ENCODE data around the gene ZBTB22.
A peak's percentile ranks its signal among the peaks of the same experiment; 100 is the strongest.
"Not testable (repeated sequence)": the region's sequence is repeated elsewhere in the genome, so short reads cannot be mapped to it uniquely, and the experiment has no call there.

The ZBTB22 gene

GRCh38 chr6:33317669-33318425, at the start of gene ZBTB22:
TSS of gene ZBTB22 (minus strand) at chr6:33317744. CDS start at chr6:33316916, 828 bp downstream.
- peak; percentile 96 to 97 for DNase-seq

- DNase-seq: no peak
These were observed 49.6 kb upstream of the ZBTB22 start for GRCh38 chr6:33367009-33367714.

- not testable (repeated sequence) for DNase-seq
These were observed 47.8 kb upstream of the ZBTB22 start for GRCh38 chr6:33365206-33365971.

GRCh38 chr6:33364475-33365205, 47.1 kb upstream of the ZBTB22 start:
- DNase-seq: not testable (repeated sequence)

GRCh38 chr6:33363486-33363885, 45.9 kb upstream of the ZBTB22 start:
- DNase-seq: not testable (repeated sequence)

- DNase-seq: no peak
These were observed 41.8 kb upstream of the ZBTB22 start for GRCh38 chr6:33359331-33359730.

- DNase-seq: not testable (repeated sequence)
These were observed 39.8 kb upstream of the ZBTB22 start for GRCh38 chr6:33357160-33357871.

- DNase-seq: no peak
These were observed 38.8 kb upstream of the ZBTB22 start for GRCh38 chr6:33356295-33356694.

GRCh38 chr6:33355860-33356259, 38.3 kb upstream of the ZBTB22 start:
- DNase-seq: not testable (repeated sequence)

- no peak for DNase-seq
These were observed 30.3 kb upstream of the ZBTB22 start for GRCh38 chr6:33347816-33348215.

- DNase-seq: not testable (repeated sequence)
These were observed 29.4 kb upstream of the ZBTB22 start for GRCh38 chr6:33346972-33347371.

GRCh38 chr6:33344701-33345697, 27.5 kb upstream of the ZBTB22 start:
- DNase-seq: peak; percentile 79 to 88

GRCh38 chr6:33343953-33344611, 26.5 kb upstream of the ZBTB22 start:
- DNase-seq: peak; percentile 84 to 86

GRCh38 chr6:33343606-33343952, 26.0 kb upstream of the ZBTB22 start:
- not testable (repeated sequence) for DNase-seq

GRCh38 chr6:33339193-33339592, 21.6 kb upstream of the ZBTB22 start:
- DNase-seq: no peak

GRCh38 chr6:33336495-33336894, 19.0 kb upstream of the ZBTB22 start:
- no peak for DNase-seq

- no peak for DNase-seq
These were observed 18.4 kb upstream of the ZBTB22 start for GRCh38 chr6:33335916-33336315.

GRCh38 chr6:33333666-33334065, 16.1 kb upstream of the ZBTB22 start:
- DNase-seq: no peak

GRCh38 chr6:33330736-33331135, 13.2 kb upstream of the ZBTB22 start:
- DNase-seq: no peak

- DNase-seq: no peak
These were observed 11.5 kb upstream of the ZBTB22 start for GRCh38 chr6:33329058-33329457.
